Liver (tissue), 9 donors: ENCODE measurements around the gene NUCB2. TPM values are rescaled to one million over a fixed set of nuclear protein-coding genes. Genes with fewer than 3 reads are reported as not detected.

ENCODE experiments used
- DNase-seq: peaks from one replicate; pipeline ENCODE4 v3.0.0-alpha.2; 2017; ENCODE audit warnings: low spot score
- H3K27ac ChIP-seq, 2 donors: one replicate each; pipeline ENCODE4 v1.7.0; 2013; ENCODE audit warnings: inconsistent platforms in 2 of 2, low read length in 2 of 2, control low read depth in 1 of 2, low read depth in 1 of 2, mild to moderate bottlenecking in 1 of 2
- H3K27me3 ChIP-seq, 4 donors: one replicate each; pipeline versions ENCODE4 v1.6.1 to v1.7.0; 2013; ENCODE audit warnings: low read length in 3 of 4, inconsistent platforms in 1 of 4, mild to moderate bottlenecking in 1 of 4, moderate library complexity in 1 of 4; ENCODE audit not compliant: control insufficient read depth in 4 of 4, insufficient read depth in 4 of 4
- H3K36me3 ChIP-seq, 4 donors: one replicate each; pipeline versions ENCODE4 v1.6.1 to v1.7.0; 2013; ENCODE audit warnings: low read length in 3 of 4, mild to moderate bottlenecking in 3 of 4, low read depth in 1 of 4, moderate library complexity in 1 of 4; ENCODE audit not compliant: control insufficient read depth in 4 of 4, insufficient read depth in 3 of 4
- H3K4me1 ChIP-seq, 4 donors: one replicate each; pipeline versions ENCODE4 v1.6.1 to v1.7.0; 2013; ENCODE audit warnings: low read length in 3 of 4, mild to moderate bottlenecking in 3 of 4, moderate library complexity in 1 of 4; ENCODE audit not compliant: control insufficient read depth in 4 of 4, insufficient read depth in 4 of 4
- H3K4me3 ChIP-seq, 3 donors: one replicate each; pipeline versions ENCODE4 v1.6.1 to v1.7.0; 2013; ENCODE audit warnings: low read length in 3 of 3, control low read depth in 1 of 3, low read depth in 1 of 3, mild to moderate bottlenecking in 1 of 3
- H3K9ac ChIP-seq, 2 donors: one replicate each; pipeline ENCODE4 v1.7.0; 2013; ENCODE audit warnings: low read length in 2 of 2, mild to moderate bottlenecking in 2 of 2, moderate library complexity in 2 of 2, control low read depth in 1 of 2, low read depth in 1 of 2
- H3K9me3 ChIP-seq, 4 donors: one replicate each; pipeline versions ENCODE4 v1.6.1 to v1.7.0; 2013; ENCODE audit warnings: low read length in 3 of 4; ENCODE audit not compliant: control insufficient read depth in 4 of 4
- EGR1 ChIP-seq, 2 donors: IDR thresholded peaks; 2 replicates each; pipeline ENCODE4 v1.6.1; 2016 to 2018; ENCODE audit warnings: antibody characterized with exemption in 2 of 2, low read depth in 2 of 2
- FOXA1 ChIP-seq: IDR thresholded peaks from 2 replicates; pipeline ENCODE4 v1.6.1; 2016; ENCODE audit warnings: antibody characterized with exemption
- FOXA2 ChIP-seq: IDR thresholded peaks from 2 replicates; pipeline ENCODE4 v1.6.1; 2016; ENCODE audit warnings: antibody characterized with exemption
- GABPA ChIP-seq, 2 donors: IDR thresholded peaks in 1 of 2; conservative IDR thresholded peaks in 1 of 2; 2 replicates each; pipeline ENCODE4 v1.6.1; 2016; ENCODE audit warnings: antibody characterized with exemption in 2 of 2, mild to moderate bottlenecking in 1 of 2, moderate library complexity in 1 of 2
- HNF4A ChIP-seq, 2 donors: conservative IDR thresholded peaks; 2 replicates each; pipeline ENCODE4 v1.6.1; 2016; ENCODE audit warnings: antibody characterized with exemption in 2 of 2, mild to moderate bottlenecking in 2 of 2
- HNF4G ChIP-seq: IDR thresholded peaks from 2 replicates; pipeline ENCODE4 v1.6.1; 2016; ENCODE audit warnings: antibody characterized with exemption
- JUND ChIP-seq, 2 donors: IDR thresholded peaks; 2 replicates each; pipeline ENCODE4 v1.6.1; 2016; ENCODE audit warnings: antibody characterized with exemption in 2 of 2
- NR2F2 ChIP-seq: IDR thresholded peaks from 2 replicates; pipeline ENCODE4 v1.6.1; 2016; ENCODE audit warnings: antibody characterized with exemption
- RAD21 ChIP-seq, 2 donors: IDR thresholded peaks; 2 replicates each; pipeline ENCODE4 v1.6.1; 2016; ENCODE audit warnings: antibody characterized with exemption in 2 of 2, mild to moderate bottlenecking in 2 of 2
- RXRA ChIP-seq, 2 donors: IDR thresholded peaks; 2 replicates each; pipeline ENCODE4 v1.6.1; 2017 to 2018; ENCODE audit warnings: antibody characterized with exemption in 2 of 2, mild to moderate bottlenecking in 1 of 2
- SP1 ChIP-seq: IDR thresholded peaks from 2 replicates; pipeline ENCODE4 v1.6.1; 2018; ENCODE audit warnings: antibody characterized with exemption, mild to moderate bottlenecking
- TAF1 ChIP-seq: conservative IDR thresholded peaks from 2 replicates; pipeline ENCODE4 v1.6.1; 2016; ENCODE audit warnings: antibody characterized with exemption, mild to moderate bottlenecking
- YY1 ChIP-seq: IDR thresholded peaks from 2 replicates; pipeline ENCODE4 v1.6.1; 2016; ENCODE audit warnings: antibody characterized with exemption, mild to moderate bottlenecking
- WGBS: extraction: QIAGEN DNeasy Blood & Tissue Kit; methylation state at CpG from one replicate; pipeline ENCODE4 v1.1.7; 2013; 5-methylcytosine and 5-hydroxymethylcytosine counted together
- polyA plus RNA-seq, 2 donors: library from polyadenylated mRNA; stranded (reverse) in 1 of 2; unstranded in 1 of 2; fragments of 200-250 nt in 1 of 2; fragments of >200 nt in 1 of 2; fragmentation: Nextera tagmentation in 1 of 2; extraction: Ambion mirVana in 1 of 2; gene quantifications; one replicate each; pipeline versions ENCODE4 v1.2.1 to v1.2.3, GENCODE V29; 2013 to 2015
- total RNA-seq, 2 donors: library from RNA; depleted of rRNA; stranded (reverse); fragments of >200 nt; gene quantifications; one replicate each; pipeline ENCODE4 v1.2.3, GENCODE V29; 2014
- TF ChIP-seq, protein P1 (sequence below): IDR thresholded peaks from 2 replicates; pipeline ENCODE4 v1.6.1; 2016; ENCODE audit warnings: antibody characterized with exemption, mild to moderate bottlenecking
- TF ChIP-seq, protein P2 (sequence below): fragments of 150-350 bp; IDR thresholded peaks from 2 replicates; pipeline ENCODE4 v1.5.1; 2017; ENCODE audit warnings: improper control_type of control experiment, low read depth, low read length; ENCODE audit not compliant: missing input control
- TF ChIP-seq, protein P3 (sequence below): IDR thresholded peaks from 2 replicates; pipeline ENCODE4 v1.6.1; 2016; ENCODE audit warnings: antibody characterized with exemption
- TF ChIP-seq, protein P4 (sequence below): IDR thresholded peaks from 2 replicates; pipeline ENCODE4 v1.6.1; 2016; ENCODE audit warnings: antibody characterized with exemption
- TF ChIP-seq, protein P5 (sequence below): IDR thresholded peaks from 2 replicates; pipeline ENCODE4 v1.6.1; 2016; ENCODE audit warnings: antibody characterized with exemption
- donor health status: healthy.
- donor health status: healthy.
- donor health status: healthy.
- donor health status: healthy.
- donor health status: healthy.

Gene NUCB2
- total and polyA plus RNA-seq, 4 donors = 68.5 to 112 (median 103) TPM

DNA sequence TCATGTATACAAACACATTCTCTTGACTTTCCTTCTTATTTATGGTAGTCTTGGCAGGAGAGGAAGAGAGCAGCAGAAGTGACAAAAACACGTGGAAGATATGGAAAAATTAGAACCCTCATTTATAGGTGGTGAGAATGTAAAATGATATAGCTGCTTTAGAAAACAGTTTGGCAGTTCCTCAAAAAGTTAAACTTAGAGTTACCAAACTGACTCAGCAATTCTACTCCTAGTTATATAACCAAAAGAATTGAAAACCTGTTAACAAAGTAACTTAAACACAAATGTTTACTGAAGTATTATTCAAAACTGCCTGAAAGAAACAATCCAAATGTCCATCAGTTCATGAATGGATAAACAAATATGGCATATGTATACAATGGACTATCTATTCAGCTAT, 16.8 kb downstream of the NUCB2 start:
- Histone ChIP-seq H3K27me3 (no peaks in the 10 kb centered on the region), H3K36me3 (peaks cover 0 to 5% (median 2%) of the 10 kb centered on the region in 4 donors), H3K4me3 (no peak overlapping the region), H3K9me3 (no peaks in the 10 kb centered on the region), H3K4me1 (no peaks in the 10 kb centered on the region), H3K27ac (no peak overlapping the region), H3K9ac (no peak overlapping the region)
- DNase-seq = no peak
- TF ChIP-seq RAD21 (IDR thresholded peaks at IDR 0.05) = no peak
- TF ChIP-seq YY1 = no peak
- no peak for TF ChIP-seq EGR1 (IDR thresholded peaks at IDR 0.05; ENCODE audit: low read depth in 2 of 2)
- TF ChIP-seq JUND (IDR thresholded peaks at IDR 0.05) = no peak
- TF ChIP-seq HNF4A (conservative IDR thresholded peaks at IDR 0.05) = no peak
- TF ChIP-seq TAF1 = no peak
- TF ChIP-seq, protein P1, sequence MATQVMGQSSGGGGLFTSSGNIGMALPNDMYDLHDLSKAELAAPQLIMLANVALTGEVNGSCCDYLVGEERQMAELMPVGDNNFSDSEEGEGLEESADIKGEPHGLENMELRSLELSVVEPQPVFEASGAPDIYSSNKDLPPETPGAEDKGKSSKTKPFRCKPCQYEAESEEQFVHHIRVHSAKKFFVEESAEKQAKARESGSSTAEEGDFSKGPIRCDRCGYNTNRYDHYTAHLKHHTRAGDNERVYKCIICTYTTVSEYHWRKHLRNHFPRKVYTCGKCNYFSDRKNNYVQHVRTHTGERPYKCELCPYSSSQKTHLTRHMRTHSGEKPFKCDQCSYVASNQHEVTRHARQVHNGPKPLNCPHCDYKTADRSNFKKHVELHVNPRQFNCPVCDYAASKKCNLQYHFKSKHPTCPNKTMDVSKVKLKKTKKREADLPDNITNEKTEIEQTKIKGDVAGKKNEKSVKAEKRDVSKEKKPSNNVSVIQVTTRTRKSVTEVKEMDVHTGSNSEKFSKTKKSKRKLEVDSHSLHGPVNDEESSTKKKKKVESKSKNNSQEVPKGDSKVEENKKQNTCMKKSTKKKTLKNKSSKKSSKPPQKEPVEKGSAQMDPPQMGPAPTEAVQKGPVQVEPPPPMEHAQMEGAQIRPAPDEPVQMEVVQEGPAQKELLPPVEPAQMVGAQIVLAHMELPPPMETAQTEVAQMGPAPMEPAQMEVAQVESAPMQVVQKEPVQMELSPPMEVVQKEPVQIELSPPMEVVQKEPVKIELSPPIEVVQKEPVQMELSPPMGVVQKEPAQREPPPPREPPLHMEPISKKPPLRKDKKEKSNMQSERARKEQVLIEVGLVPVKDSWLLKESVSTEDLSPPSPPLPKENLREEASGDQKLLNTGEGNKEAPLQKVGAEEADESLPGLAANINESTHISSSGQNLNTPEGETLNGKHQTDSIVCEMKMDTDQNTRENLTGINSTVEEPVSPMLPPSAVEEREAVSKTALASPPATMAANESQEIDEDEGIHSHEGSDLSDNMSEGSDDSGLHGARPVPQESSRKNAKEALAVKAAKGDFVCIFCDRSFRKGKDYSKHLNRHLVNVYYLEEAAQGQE = no peak
- TF ChIP-seq, protein P2, sequence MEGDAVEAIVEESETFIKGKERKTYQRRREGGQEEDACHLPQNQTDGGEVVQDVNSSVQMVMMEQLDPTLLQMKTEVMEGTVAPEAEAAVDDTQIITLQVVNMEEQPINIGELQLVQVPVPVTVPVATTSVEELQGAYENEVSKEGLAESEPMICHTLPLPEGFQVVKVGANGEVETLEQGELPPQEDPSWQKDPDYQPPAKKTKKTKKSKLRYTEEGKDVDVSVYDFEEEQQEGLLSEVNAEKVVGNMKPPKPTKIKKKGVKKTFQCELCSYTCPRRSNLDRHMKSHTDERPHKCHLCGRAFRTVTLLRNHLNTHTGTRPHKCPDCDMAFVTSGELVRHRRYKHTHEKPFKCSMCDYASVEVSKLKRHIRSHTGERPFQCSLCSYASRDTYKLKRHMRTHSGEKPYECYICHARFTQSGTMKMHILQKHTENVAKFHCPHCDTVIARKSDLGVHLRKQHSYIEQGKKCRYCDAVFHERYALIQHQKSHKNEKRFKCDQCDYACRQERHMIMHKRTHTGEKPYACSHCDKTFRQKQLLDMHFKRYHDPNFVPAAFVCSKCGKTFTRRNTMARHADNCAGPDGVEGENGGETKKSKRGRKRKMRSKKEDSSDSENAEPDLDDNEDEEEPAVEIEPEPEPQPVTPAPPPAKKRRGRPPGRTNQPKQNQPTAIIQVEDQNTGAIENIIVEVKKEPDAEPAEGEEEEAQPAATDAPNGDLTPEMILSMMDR = no peak
- TF ChIP-seq NR2F2 = no peak
- no peak for TF ChIP-seq HNF4G
- no peak for TF ChIP-seq FOXA1
- no peak for TF ChIP-seq FOXA2
- TF ChIP-seq, protein P3, sequence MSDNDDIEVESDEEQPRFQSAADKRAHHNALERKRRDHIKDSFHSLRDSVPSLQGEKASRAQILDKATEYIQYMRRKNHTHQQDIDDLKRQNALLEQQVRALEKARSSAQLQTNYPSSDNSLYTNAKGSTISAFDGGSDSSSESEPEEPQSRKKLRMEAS = no peak
- TF ChIP-seq, protein P4, sequence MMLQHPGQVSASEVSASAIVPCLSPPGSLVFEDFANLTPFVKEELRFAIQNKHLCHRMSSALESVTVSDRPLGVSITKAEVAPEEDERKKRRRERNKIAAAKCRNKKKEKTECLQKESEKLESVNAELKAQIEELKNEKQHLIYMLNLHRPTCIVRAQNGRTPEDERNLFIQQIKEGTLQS = no peak
- no peak for TF ChIP-seq GABPA (IDR thresholded peaks at IDR 0.05 in 1 of 2, conservative IDR thresholded peaks at IDR 0.05 in 1 of 2)
- no peak for TF ChIP-seq SP1
- no peak for TF ChIP-seq RXRA (IDR thresholded peaks at IDR 0.05)
- 76% methylated on average over 1 of the region's 1 CpG for WGBS

DNA sequence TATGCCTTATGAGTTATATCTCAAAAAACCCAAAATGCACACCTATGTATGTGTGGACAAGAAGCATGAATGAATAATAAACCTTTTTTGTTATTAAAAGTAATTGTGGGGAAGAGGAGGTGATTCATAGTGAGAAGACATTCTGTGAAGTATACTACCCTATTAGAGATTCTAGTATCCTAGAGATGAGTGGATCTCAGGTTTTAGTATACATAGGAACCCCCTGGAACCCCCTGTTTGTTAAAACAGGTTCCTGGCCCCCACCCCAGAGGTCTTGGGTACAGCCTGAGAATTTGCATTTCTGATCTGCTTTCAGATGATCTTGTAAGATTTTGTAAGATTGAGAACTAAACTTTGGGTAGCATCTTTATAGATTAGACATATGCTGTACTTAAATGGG, 17.5 kb downstream of the NUCB2 start:
- Histone ChIP-seq H3K27me3 (no peaks in the 10 kb centered on the region), H3K4me1 (no peaks in the 10 kb centered on the region), H3K36me3 (peaks cover 0 to 5% (median 2%) of the 10 kb centered on the region in 4 donors), H3K4me3 (no peak overlapping the region), H3K27ac (no peak overlapping the region), H3K9ac (no peak overlapping the region), H3K9me3 (no peaks in the 10 kb centered on the region)
- TF ChIP-seq, protein P3 = no peak
- TF ChIP-seq JUND (IDR thresholded peaks at IDR 0.05) (no peak), NR2F2 (no peak), FOXA2 (no peak), EGR1 (IDR thresholded peaks at IDR 0.05; ENCODE audit: low read depth in 2 of 2) (no peak), YY1 (no peak), RAD21 (IDR thresholded peaks at IDR 0.05) (no peak), RXRA (IDR thresholded peaks at IDR 0.05) (no peak)
- TF ChIP-seq, protein P5, sequence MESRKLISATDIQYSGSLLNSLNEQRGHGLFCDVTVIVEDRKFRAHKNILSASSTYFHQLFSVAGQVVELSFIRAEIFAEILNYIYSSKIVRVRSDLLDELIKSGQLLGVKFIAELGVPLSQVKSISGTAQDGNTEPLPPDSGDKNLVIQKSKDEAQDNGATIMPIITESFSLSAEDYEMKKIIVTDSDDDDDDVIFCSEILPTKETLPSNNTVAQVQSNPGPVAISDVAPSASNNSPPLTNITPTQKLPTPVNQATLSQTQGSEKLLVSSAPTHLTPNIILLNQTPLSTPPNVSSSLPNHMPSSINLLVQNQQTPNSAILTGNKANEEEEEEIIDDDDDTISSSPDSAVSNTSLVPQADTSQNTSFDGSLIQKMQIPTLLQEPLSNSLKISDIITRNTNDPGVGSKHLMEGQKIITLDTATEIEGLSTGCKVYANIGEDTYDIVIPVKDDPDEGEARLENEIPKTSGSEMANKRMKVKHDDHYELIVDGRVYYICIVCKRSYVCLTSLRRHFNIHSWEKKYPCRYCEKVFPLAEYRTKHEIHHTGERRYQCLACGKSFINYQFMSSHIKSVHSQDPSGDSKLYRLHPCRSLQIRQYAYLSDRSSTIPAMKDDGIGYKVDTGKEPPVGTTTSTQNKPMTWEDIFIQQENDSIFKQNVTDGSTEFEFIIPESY = no peak
- no peak for DNase-seq
